Subcutaneous adipose tissue (tissue), 4 donors: Measurements from ENCODE around the gene GOLGA3. TPM values are rescaled to one million over a fixed set of nuclear protein-coding genes. Genes with fewer than 3 reads are reported as not detected.

Experiments
- total RNA-seq, 4 donors: library from RNA; depleted of rRNA; stranded (reverse); fragments of >200 nt; gene quantifications; one replicate each; pipeline ENCODE4 v1.1.0, GENCODE V29; 2016
- TF ChIP-seq, protein P1 (sequence below): fragments of 450-650 bp; IDR thresholded peaks from one replicate; pipeline ENCODE4 v1.5.1; 2016; ENCODE audit warnings: low read depth, mild to moderate bottlenecking, control low read depth, antibody characterized with exemption, moderate library complexity

Gene GOLGA3
- total RNA-seq, 4 donors from 2014 or later = 45.9 to 86.8 (median 60.4) TPM

DNA sequence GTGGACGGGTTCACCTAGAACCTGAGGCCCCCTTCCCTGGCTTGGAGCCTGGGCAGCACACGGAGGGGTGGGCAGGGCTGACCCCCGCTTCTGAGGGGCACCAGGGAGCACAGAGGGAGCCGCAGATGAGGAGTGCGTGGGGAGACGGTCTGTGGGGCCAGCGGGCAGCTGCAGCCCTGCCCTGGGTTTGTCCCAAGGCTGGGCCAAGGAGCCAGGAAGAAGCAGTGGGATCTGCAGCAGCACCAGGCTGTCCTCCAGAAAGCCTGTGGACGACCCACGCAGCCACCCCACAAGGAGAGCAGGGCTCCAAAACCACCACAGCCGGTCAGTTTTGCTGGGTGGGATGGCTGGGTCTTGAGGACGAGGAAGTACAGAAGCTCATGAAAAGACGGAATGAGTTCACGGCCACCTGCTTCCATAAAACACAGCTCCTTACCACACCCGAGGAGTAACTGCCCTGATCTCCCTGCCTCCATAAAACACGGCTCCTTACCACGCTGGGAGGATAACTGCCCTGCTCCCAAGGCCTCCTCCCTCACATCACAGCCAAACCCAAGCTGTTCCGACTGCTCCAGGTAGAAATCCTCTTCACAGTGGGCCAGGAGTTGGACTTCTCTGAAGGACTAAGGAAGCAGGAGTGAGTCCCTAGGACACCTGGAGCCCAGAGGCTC, 9.9 kb upstream of the GOLGA3 start:
- TF ChIP-seq, protein P1, sequence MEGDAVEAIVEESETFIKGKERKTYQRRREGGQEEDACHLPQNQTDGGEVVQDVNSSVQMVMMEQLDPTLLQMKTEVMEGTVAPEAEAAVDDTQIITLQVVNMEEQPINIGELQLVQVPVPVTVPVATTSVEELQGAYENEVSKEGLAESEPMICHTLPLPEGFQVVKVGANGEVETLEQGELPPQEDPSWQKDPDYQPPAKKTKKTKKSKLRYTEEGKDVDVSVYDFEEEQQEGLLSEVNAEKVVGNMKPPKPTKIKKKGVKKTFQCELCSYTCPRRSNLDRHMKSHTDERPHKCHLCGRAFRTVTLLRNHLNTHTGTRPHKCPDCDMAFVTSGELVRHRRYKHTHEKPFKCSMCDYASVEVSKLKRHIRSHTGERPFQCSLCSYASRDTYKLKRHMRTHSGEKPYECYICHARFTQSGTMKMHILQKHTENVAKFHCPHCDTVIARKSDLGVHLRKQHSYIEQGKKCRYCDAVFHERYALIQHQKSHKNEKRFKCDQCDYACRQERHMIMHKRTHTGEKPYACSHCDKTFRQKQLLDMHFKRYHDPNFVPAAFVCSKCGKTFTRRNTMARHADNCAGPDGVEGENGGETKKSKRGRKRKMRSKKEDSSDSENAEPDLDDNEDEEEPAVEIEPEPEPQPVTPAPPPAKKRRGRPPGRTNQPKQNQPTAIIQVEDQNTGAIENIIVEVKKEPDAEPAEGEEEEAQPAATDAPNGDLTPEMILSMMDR = no peak

DNA sequence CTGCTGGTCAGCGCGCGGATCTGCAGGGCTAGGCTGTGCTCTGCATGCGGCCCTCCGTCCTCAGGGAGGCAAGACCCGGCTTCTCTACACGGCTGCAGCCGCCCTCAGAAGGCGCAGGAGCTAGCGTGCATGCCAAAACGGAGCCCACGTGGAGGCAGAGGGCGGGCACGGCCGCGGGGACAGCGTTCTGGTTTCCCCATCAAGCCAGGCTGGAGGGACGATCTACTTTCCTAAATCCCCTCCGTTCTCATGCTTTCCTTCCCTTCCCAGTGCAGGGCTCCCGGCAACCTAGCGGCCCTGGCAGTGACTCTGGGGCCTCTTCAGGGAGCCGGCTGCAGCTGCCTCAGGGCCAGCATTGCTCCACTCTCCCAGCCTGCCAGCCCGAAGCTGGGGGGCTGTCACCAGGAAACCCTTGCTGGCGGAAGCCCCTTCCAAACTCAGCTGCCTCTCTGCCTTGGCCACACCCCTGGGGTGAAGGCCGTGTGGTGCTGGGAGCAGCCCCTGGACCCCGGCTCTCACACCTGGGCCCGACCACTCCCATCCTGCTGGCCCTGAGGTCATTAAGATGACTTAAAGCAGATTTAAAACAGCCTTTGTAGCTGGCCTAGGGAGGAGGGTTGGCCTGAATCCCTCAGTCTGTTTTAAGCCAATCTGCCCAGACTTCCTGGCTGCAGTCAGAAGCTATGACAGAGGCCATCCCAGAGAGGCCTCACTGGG, 9.2 kb upstream of the GOLGA3 start:
- TF ChIP-seq, protein P1 = no peak

DNA sequence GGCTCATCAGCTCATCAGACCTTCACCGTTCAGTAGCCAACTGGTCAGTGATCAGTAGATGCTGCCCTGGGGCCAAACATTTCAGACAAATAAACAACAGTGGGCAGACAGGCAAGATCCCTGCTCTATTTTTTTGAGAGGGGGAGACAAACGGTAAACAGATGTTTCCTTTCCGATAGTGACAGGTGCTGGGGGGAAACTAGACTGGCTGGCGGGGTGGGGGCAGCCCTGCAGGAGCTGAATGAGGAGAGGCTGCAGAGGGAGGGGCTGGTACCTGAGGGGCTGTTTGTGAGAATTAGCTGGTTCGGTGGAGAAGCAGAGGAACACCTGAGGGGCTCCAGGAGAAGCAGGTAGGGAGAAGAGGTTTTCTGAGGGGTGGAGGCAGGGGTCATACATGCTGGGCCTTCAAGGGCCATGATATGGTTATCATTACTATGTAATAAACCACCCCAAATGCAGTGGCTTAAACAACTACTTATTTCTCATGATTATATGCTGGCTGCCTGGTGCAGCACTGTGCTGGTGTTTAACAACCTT, 8.2 kb upstream of the GOLGA3 start:
- TF ChIP-seq, protein P1 = no peak

DNA sequence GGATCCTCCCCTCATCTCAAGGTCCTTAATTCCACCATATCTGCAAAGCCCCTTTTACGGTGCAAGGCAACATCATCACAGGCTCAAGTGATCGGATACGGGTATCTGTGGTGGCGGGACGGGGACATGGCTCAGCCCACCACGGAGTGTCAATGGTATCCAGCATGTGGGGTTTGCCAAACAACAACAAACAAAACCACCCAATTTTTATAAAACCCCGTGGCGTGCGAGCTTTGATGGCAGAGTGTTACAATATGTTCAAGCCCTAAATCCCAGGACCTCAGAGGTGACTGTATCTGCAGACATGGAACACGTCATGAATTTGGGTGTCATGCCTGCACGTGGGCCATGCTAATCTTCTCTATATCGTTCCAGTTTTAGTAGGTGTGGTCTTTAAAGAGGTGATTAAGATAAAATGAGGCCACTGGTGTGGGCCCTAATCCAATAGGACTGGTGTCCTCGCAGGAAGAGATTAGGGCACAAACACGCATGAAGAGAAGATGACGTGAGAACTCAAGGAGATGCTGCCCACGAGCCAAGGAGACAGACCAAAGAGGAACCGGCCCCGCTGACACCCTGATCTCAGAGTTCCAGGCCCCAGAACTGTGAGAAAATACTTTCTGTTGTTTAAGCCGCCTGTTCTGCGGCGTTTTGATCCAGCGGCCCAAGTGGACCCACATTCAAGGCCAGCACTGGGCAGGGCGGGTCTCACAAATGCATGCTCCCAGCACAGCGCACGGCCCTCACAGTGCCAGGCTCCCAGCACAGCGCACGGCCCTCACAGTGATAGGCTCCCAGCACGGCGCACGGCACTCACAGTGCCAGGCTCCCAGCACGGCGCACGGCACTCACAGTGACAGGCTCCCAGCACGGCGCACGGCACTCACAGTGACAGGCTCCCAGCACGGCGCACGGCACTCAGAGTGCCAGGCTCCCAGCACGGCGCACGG, 6.7 kb upstream of the GOLGA3 start:
- TF ChIP-seq, protein P1 = no peak

DNA sequence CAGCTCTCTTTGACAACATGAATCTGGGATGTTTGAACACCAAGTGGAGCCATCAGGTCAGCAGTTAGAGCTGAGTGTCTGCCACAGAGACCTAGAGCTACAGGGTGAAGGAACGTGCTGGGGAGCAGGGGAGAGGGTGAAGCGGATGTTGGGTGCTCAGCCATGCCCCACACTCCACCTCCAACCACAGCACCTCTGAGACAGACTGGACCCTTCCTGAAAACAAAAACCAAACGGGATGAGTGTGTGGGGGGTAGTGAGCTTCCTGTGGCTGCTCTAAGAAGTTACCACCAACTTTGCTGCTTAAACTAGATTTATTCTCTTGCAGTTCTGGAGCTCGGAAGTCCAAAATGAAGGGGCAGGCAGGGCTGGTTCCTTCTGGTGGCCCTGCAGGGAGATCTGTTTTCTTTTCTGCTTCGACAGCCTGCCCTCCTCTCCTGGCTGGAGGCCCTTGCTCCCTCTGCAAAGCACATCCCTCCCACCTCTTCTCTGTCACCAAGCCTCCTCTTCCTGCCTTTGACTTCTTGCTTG, 5.6 kb upstream of the GOLGA3 start:
- TF ChIP-seq, protein P1 = no peak

DNA sequence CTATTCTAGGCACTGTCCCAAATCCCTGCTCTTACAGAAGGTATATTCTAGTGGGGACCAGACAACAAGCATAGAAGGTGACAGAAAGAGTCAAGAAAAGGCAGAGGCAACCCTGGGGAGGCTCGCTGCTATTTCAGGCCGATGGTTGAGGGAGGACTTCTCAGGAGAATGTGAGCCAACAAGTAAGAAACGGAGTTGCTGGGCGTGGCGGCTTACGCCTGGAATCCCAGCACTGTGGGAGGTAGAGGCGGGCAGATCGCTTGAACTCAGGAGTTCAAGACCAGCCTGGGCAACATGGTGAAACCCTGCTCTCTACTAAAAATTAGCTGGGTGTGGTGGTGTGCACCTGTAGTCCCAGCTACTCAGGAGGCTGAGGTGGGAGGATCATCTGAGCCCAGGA, 4.7 kb upstream of the GOLGA3 start:
- TF ChIP-seq, protein P1 = no peak
